ENCODE results near the gene ERBB4.

- TF ChIP-seq CTCF (IDR thresholded peaks at IDR 0.05) (no peak), ZFX (IDR thresholded peaks at IDR 0.05; ENCODE audit: borderline replicate concordance) (no peak)
Measured at GRCh38 chr2:211498551-211499205, 1039.9 kb downstream of the ERBB4 start.

Data from 22Rv1 (cell line).